Measurements from ENCODE around the gene NSFL1C. TPM values are rescaled to one million over a fixed set of nuclear protein-coding genes. Genes with fewer than 3 reads are reported as not detected.
A peak's percentile ranks its signal among the peaks of the same experiment; 100 is the strongest.
"Not testable (repeated sequence)": the region's sequence is repeated elsewhere in the genome, so short reads cannot be mapped to it uniquely, and the experiment has no call there.

Gene NSFL1C
- 10 to 100 TPM; 73.6 to 99.9 TPM for total RNA-seq

DNA sequence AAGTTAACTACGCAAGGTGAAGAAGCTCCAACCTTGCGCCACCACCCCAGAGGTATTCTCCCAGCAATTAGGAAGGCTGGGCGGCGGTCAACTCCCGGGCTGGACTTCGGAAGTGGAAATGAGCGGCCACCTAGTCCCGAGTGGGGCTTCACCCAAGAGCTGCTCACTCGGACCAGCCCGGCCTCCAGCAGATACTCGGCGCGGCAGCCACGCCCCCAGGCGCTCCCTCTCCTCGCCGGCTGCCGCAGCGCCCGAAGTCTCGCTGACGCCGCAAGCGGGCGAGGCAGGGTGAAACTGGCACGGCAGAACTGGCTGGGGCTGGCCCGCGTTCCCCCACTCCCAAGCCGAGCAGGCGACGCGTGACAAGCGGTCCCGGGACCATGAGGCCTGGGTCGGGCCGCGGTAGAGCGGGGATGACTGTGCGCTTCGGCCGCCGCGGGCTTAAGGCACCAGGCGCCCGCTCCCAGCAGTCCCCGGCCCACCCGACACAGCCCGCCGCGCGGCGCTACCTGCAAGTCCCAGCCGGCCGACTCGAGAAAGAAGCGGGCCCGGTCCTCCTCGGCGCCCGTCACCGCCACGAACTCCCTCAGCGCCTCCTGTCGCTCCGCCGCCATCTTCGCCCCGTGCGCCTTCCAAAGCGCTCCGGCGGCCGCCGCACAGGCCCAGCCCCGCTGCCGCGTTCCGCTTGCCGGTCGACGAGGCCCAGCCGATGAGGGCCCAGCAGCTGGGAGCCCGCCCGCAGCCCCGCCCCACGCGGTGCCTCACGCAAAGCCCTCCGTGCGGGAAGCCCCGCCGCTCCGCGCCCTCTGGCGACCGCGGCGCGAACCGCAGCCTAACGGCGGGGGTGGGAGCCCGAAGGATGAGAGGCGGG, at the start of gene NSFL1C:
TSS of gene NSFL1C (minus strand) at position 639 of the 871 bp plus-strand sequence. CDS start at position 614, 25 bp downstream.
- peak within 1 kb of the TSS; percentile 91 for H3K4me3 Mint-ChIP-seq
- peaks cover under 1% of the 10 kb centered on the region for H3K36me3 Mint-ChIP-seq
- peak; percentile 98 for DNase-seq (ENCODE audit: low spot score)
- H3K4me1 Mint-ChIP-seq (ENCODE audit: low read depth in 2 of 2): peaks cover 47% of the 10 kb centered on the region in 2 donors
- H3K27me3 Mint-ChIP-seq: peaks cover 15 to 18% of the 10 kb centered on the region in 2 donors
- peak; percentile 99 for ATAC-seq
- no peaks in the 10 kb centered on the region for H3K9me3 Mint-ChIP-seq
- H3K27ac Mint-ChIP-seq: peak within 1 kb of the TSS; percentile 81 to 89

DNA sequence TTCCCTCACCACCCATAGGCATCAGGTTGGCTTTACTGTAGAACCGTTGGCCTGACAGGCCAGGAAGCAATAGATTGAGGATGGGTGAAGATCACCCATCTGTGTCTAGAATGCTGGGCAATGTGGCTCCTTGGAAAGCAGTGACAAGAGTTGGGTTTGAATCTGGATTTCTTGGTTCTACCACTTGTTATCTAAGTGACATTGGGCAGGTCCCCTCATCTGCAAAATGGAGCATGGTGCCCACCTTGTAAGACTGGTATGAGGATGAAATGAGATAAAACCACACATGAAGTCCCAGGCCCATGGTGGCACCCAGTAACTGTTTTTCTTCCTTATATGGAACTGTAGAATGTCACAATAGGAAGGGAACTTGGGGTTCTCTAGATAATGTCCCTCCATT, 47.2 kb upstream of the NSFL1C start:
- Mint-ChIP-seq H3K27ac (no peak overlapping the region), H3K9me3 (peaks cover 4% of the 10 kb centered on the region), H3K4me1 (ENCODE audit: low read depth in 2 of 2) (no peaks in the 10 kb centered on the region), H3K36me3 (no peaks in the 10 kb centered on the region), H3K27me3 (peaks cover 21 to 29% of the 10 kb centered on the region in 2 donors), H3K4me3 (no peak overlapping the region)
- DNase-seq (ENCODE audit: low spot score) (no peak), ATAC-seq (no peak)

- peaks cover 4% of the 10 kb centered on the region for H3K9me3 Mint-ChIP-seq
- H3K27ac Mint-ChIP-seq: no peak overlapping the region
- ATAC-seq: no peak
- H3K4me3 Mint-ChIP-seq: no peak overlapping the region
- H3K4me1 Mint-ChIP-seq (ENCODE audit: low read depth in 2 of 2): no peaks in the 10 kb centered on the region
- H3K27me3 Mint-ChIP-seq: peaks cover 26 to 52% of the 10 kb centered on the region in 2 donors
- DNase-seq (ENCODE audit: low spot score): no peak
- no peaks in the 10 kb centered on the region for H3K36me3 Mint-ChIP-seq
Observed at GRCh38 chr20:1509237-1509636, 42.6 kb upstream of the NSFL1C start.

- Mint-ChIP-seq H3K36me3 (peaks cover under 1% of the 10 kb centered on the region), H3K4me3 (no peak overlapping the region), H3K27ac (no peak overlapping the region), H3K9me3 (peaks cover 4% of the 10 kb centered on the region), H3K4me1 (ENCODE audit: low read depth in 2 of 2) (peaks cover under 1 to 1% of the 10 kb centered on the region in 2 donors), H3K27me3 (peaks cover 24 to 50% of the 10 kb centered on the region in 2 donors)
- no peak for DNase-seq (ENCODE audit: low spot score)
- no peak for ATAC-seq
Observed at GRCh38 chr20:1508574-1508973, 41.9 kb upstream of the NSFL1C start.

- peaks cover 2 to 4% of the 10 kb centered on the region in 2 donors for H3K4me1 Mint-ChIP-seq (ENCODE audit: low read depth in 2 of 2)
- DNase-seq (ENCODE audit: low spot score): no peak
- H3K27ac Mint-ChIP-seq: no peak overlapping the region
- H3K9me3 Mint-ChIP-seq: no peaks in the 10 kb centered on the region
- H3K36me3 Mint-ChIP-seq: peaks cover 5% of the 10 kb centered on the region
- H3K27me3 Mint-ChIP-seq: peaks cover 32 to 59% of the 10 kb centered on the region in 2 donors
- ATAC-seq: no peak
- no peak overlapping the region for H3K4me3 Mint-ChIP-seq
Observed at GRCh38 chr20:1507276-1507675, 40.6 kb upstream of the NSFL1C start.

GRCh38 chr20:1505871-1506270, 39.2 kb upstream of the NSFL1C start:
- Mint-ChIP-seq H3K4me3 (no peak overlapping the region), H3K36me3 (peaks cover 5% of the 10 kb centered on the region), H3K9me3 (no peaks in the 10 kb centered on the region), H3K27me3 (peaks cover 29 to 55% of the 10 kb centered on the region in 2 donors), H3K27ac (no peak overlapping the region), H3K4me1 (ENCODE audit: low read depth in 2 of 2) (peaks cover 2 to 4% of the 10 kb centered on the region in 2 donors)
- ATAC-seq (no peak), DNase-seq (ENCODE audit: low spot score) (no peak)

DNA sequence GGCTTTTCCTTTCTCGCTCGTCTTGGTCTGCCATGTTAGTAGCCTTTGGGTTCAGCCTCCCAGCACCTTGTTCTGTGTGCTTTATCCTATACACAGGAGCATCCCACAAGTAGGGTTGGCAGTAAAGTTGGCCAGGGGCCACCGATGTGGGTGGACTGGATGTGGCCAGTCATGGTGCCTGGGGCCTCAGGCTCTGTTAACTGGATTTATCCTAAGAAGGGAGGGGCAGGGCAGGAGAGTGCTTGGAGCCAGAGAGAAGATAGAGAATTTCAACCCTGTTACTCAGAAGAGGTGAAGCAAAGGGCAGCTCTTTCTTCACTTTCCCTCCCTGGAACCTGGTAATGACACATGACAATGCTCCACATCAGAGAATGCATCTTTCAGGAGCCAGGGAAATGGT, 38.7 kb upstream of the NSFL1C start:
- Mint-ChIP-seq H3K4me1 (ENCODE audit: low read depth in 2 of 2) (peaks cover 2 to 4% of the 10 kb centered on the region in 2 donors), H3K27ac (no peak overlapping the region), H3K4me3 (no peak overlapping the region), H3K27me3 (peaks cover 31 to 58% of the 10 kb centered on the region in 2 donors), H3K9me3 (no peaks in the 10 kb centered on the region), H3K36me3 (peaks cover 5% of the 10 kb centered on the region)
- DNase-seq (ENCODE audit: low spot score) (no peak), ATAC-seq (no peak)

- H3K27ac Mint-ChIP-seq: no peak overlapping the region
- ATAC-seq (peak; percentile 86 to 90), DNase-seq (ENCODE audit: low spot score) (peak; percentile 71)
- no peaks in the 10 kb centered on the region for H3K9me3 Mint-ChIP-seq
- peaks cover 5% of the 10 kb centered on the region for H3K36me3 Mint-ChIP-seq
- H3K4me1 Mint-ChIP-seq (ENCODE audit: low read depth in 2 of 2): peaks cover 2 to 4% of the 10 kb centered on the region in 2 donors
- H3K4me3 Mint-ChIP-seq: no peak overlapping the region
- H3K27me3 Mint-ChIP-seq: peaks cover 40 to 70% of the 10 kb centered on the region in 2 donors
Observed at GRCh38 chr20:1503564-1504227, 37.0 kb upstream of the NSFL1C start.

DNA sequence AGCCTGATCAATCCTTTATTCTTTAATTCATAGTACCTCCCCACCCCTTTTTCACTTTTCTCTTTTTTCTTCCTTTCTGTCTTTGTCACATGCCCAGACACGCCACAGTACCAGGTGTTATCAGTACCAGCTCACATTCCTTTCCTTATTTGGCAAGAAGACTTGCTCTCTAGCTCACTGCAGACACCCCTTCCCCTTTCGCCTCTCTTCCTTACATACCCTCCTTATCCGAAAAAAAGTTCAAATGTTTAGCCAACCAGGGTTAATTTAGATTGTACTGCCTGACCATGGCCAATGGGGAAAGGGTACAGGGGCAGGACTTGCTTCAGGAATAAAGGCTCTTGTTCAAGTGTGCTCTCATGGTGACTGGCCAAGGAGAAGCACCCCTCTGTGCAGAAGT, 33.8 kb upstream of the NSFL1C start:
- Mint-ChIP-seq H3K27me3 (peaks cover 54 to 78% of the 10 kb centered on the region in 2 donors), H3K9me3 (no peaks in the 10 kb centered on the region), H3K4me1 (ENCODE audit: low read depth in 2 of 2) (peaks cover 2 to 4% of the 10 kb centered on the region in 2 donors), H3K36me3 (peaks cover 12% of the 10 kb centered on the region), H3K27ac (no peak overlapping the region), H3K4me3 (no peak overlapping the region)
- ATAC-seq: no peak
- no peak for DNase-seq (ENCODE audit: low spot score)

- Mint-ChIP-seq H3K27ac (no peak overlapping the region), H3K4me1 (ENCODE audit: low read depth in 2 of 2) (peaks cover 2 to 4% of the 10 kb centered on the region in 2 donors), H3K27me3 (peaks cover 59 to 83% of the 10 kb centered on the region in 2 donors), H3K4me3 (no peak overlapping the region), H3K9me3 (no peaks in the 10 kb centered on the region), H3K36me3 (peaks cover 12% of the 10 kb centered on the region)
- ATAC-seq: no peak
- DNase-seq (ENCODE audit: low spot score): no peak
Observed at GRCh38 chr20:1499528-1500420, 33.1 kb upstream of the NSFL1C start.

- not testable (repeated sequence) for H3K9me3 Mint-ChIP-seq; H3K36me3 Mint-ChIP-seq; H3K27ac Mint-ChIP-seq; DNase-seq (ENCODE audit: low spot score); H3K4me3 Mint-ChIP-seq; ATAC-seq; H3K4me1 Mint-ChIP-seq (ENCODE audit: low read depth in 2 of 2)
- peaks cover 63 to 77% of the 10 kb centered on the region in 2 donors for H3K27me3 Mint-ChIP-seq
Observed at GRCh38 chr20:1497371-1497770, 30.7 kb upstream of the NSFL1C start.

DNA sequence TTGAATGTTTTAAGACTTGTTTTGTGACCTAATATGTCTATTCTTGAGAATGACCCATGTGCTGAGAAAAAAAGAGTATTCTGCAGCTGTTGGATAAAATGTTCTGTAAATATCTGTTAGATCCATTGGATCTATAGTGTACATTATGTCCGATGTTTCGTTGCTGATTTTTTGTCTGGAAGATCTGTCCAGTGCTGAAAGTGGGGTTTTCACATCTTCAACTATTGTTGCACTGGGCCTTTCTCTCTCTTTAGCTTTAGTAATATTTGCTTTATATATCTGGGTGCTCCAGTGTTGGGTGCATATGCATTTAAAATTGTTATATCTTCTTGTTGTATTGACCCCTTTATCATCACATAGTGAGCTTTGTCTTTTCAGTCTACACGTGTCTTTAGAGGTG, 30.3 kb upstream of the NSFL1C start:
- H3K27me3 Mint-ChIP-seq: peaks cover 61 to 72% of the 10 kb centered on the region in 2 donors
- peaks cover 7% of the 10 kb centered on the region for H3K36me3 Mint-ChIP-seq
- ATAC-seq (no peak), DNase-seq (ENCODE audit: low spot score) (no peak)
- H3K4me3 Mint-ChIP-seq: no peak overlapping the region
- no peaks in the 10 kb centered on the region for H3K4me1 Mint-ChIP-seq (ENCODE audit: low read depth in 2 of 2)
- no peaks in the 10 kb centered on the region for H3K9me3 Mint-ChIP-seq
- no peak overlapping the region for H3K27ac Mint-ChIP-seq

GRCh38 chr20:1494436-1494835, 27.8 kb upstream of the NSFL1C start:
- H3K9me3 Mint-ChIP-seq: no peaks in the 10 kb centered on the region
- H3K4me1 Mint-ChIP-seq (ENCODE audit: low read depth in 2 of 2): no peaks in the 10 kb centered on the region
- H3K4me3 Mint-ChIP-seq: no peak overlapping the region
- no peak for ATAC-seq
- peaks cover 7% of the 10 kb centered on the region for H3K36me3 Mint-ChIP-seq
- no peak for DNase-seq (ENCODE audit: low spot score)
- peaks cover 53 to 55% of the 10 kb centered on the region in 2 donors for H3K27me3 Mint-ChIP-seq
- H3K27ac Mint-ChIP-seq: no peak overlapping the region
